ENCODE results near the gene SLC35E1.

SLC35E1 gene

GRCh38 chr19:16598848-16599247 lies 26.6 kb upstream of the SLC35E1 start:
- no peak for DNase-seq (ENCODE audit: low spot score)

- DNase-seq (ENCODE audit: low spot score): no peak
Measured at GRCh38 chr19:16596399-16596798, 24.2 kb upstream of the SLC35E1 start.

- DNase-seq (ENCODE audit: low spot score): no peak
Measured at GRCh38 chr19:16595097-16595496, 22.9 kb upstream of the SLC35E1 start.

GRCh38 chr19:16594681-16595091 lies 22.5 kb upstream of the SLC35E1 start:
- DNase-seq (ENCODE audit: low spot score): no peak

GRCh38 chr19:16594131-16594586 lies 21.9 kb upstream of the SLC35E1 start:
- DNase-seq (ENCODE audit: low spot score): no peak

GRCh38 chr19:16593181-16593580 lies 21.0 kb upstream of the SLC35E1 start:
- no peak for DNase-seq (ENCODE audit: low spot score)

GRCh38 chr19:16591803-16592556 lies 19.8 kb upstream of the SLC35E1 start:
- DNase-seq (ENCODE audit: low spot score): no peak

GRCh38 chr19:16590876-16591802 lies 18.9 kb upstream of the SLC35E1 start:
- DNase-seq (ENCODE audit: low spot score): no peak

- no peak for DNase-seq (ENCODE audit: low spot score)
Measured at GRCh38 chr19:16589917-16590316, 17.7 kb upstream of the SLC35E1 start.

GRCh38 chr19:16588824-16589577 lies 16.8 kb upstream of the SLC35E1 start:
- no peak for DNase-seq (ENCODE audit: low spot score)

- no peak for DNase-seq (ENCODE audit: low spot score)
Measured at GRCh38 chr19:16587833-16588823, 15.9 kb upstream of the SLC35E1 start.

GRCh38 chr19:16586991-16587832 lies 15.0 kb upstream of the SLC35E1 start:
- DNase-seq (ENCODE audit: low spot score): no peak

GRCh38 chr19:16586477-16586871 lies 14.3 kb upstream of the SLC35E1 start:
- DNase-seq (ENCODE audit: low spot score): no peak

GRCh38 chr19:16585808-16586476 lies 13.7 kb upstream of the SLC35E1 start:
- no peak for DNase-seq (ENCODE audit: low spot score)

GRCh38 chr19:16585094-16585801 lies 13.0 kb upstream of the SLC35E1 start:
- DNase-seq (ENCODE audit: low spot score): no peak

GRCh38 chr19:16584248-16585093 lies 12.3 kb upstream of the SLC35E1 start:
- peak; percentile 79 for DNase-seq (ENCODE audit: low spot score)

- DNase-seq (ENCODE audit: low spot score): no peak
Measured at GRCh38 chr19:16582486-16583261, 10.5 kb upstream of the SLC35E1 start.

Measured in globus pallidus (tissue), 1 donor.